Omental fat pad (tissue), 4 donors: ENCODE data around the gene KIF5C. TPM values are rescaled to one million over a fixed set of nuclear protein-coding genes. Genes with fewer than 3 reads are reported as not detected.

Source experiments
- ATAC-seq: fragments of 150-250 bp; one replicate; pipeline ENCODE4 v1.9.1; 2016; ENCODE audit warnings: mild to moderate bottlenecking, moderate library complexity; ENCODE audit not compliant: low FRiP score
- DNase-seq: peaks from one replicate; pipeline ENCODE4 v3.0.0-alpha.2; 2019; ENCODE audit warnings: low spot score
- total RNA-seq, 4 donors: library from RNA; depleted of rRNA; stranded (reverse); fragments of >200 nt; gene quantifications; one replicate each; pipeline ENCODE4 v1.1.0, GENCODE V29; 2016
- TF ChIP-seq, protein P1 (sequence below), 3 donors: fragments of 450-650 bp; IDR thresholded peaks; one replicate each; pipeline ENCODE4 v1.5.1; 2016 to 2017; ENCODE audit warnings: antibody characterized with exemption in 3 of 3, mild to moderate bottlenecking in 3 of 3, moderate library complexity in 2 of 3

Gene KIF5C
- 1 to 10 TPM in 3 of 4 donors, under 1 TPM in 1; 0.88 to 4.5 (median 2.4) TPM for total RNA-seq

DNA sequence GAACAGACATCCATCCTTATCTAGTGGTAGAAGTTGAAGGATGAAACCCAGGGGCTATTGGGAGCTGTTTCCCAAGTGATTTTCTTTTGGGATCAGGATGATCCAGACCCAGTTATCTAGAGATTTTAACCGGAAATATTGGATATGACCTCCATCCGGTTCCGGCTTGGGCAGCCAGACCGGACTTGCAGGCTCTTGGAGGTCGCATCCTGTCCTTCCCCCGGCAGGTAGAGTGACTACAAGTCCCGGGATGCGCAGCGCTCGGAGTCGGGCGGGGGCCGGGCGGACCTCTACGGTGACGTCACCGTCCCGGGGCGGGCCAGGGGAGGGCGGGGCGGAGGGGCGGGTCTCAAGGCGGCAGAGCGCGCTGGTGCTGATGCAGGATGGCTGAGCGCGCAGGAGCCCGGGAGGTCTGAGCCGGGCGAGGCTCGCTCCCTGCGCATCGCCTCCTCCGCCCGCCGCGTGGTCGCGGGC is at the start of gene KIF5C:
KIF5C (plus strand) TSS at position 360 of the 474 bp plus-strand sequence. CDS start 391 bp downstream, outside the sequence.
- peak; percentile 82 for ATAC-seq
- TF ChIP-seq, protein P1, sequence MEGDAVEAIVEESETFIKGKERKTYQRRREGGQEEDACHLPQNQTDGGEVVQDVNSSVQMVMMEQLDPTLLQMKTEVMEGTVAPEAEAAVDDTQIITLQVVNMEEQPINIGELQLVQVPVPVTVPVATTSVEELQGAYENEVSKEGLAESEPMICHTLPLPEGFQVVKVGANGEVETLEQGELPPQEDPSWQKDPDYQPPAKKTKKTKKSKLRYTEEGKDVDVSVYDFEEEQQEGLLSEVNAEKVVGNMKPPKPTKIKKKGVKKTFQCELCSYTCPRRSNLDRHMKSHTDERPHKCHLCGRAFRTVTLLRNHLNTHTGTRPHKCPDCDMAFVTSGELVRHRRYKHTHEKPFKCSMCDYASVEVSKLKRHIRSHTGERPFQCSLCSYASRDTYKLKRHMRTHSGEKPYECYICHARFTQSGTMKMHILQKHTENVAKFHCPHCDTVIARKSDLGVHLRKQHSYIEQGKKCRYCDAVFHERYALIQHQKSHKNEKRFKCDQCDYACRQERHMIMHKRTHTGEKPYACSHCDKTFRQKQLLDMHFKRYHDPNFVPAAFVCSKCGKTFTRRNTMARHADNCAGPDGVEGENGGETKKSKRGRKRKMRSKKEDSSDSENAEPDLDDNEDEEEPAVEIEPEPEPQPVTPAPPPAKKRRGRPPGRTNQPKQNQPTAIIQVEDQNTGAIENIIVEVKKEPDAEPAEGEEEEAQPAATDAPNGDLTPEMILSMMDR (IDR thresholded peaks at IDR 0.05): no peak
- DNase-seq: peak; percentile 48

DNA sequence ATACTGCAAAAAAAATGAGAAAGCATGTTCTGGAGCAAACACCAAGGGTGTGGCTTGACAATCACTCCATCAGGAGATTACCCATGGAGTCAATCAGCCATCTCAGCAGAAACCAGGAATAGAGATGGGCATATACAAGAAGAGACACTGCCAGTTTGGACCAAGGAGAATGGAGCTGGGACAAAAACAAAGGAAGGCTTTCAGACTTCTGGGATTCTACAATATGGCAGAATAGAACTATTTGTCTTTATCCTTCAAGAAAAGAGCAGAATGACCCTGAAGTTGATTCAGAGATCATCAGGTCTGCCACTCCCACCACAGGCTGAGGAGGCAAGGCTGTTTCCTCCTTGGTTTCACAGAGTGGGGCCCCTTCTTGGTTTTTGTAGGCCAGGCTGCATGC is 48.2 kb upstream of the KIF5C start:
- ATAC-seq: no peak
- TF ChIP-seq, protein P1 (IDR thresholded peaks at IDR 0.05): no peak
- DNase-seq: no peak

DNA sequence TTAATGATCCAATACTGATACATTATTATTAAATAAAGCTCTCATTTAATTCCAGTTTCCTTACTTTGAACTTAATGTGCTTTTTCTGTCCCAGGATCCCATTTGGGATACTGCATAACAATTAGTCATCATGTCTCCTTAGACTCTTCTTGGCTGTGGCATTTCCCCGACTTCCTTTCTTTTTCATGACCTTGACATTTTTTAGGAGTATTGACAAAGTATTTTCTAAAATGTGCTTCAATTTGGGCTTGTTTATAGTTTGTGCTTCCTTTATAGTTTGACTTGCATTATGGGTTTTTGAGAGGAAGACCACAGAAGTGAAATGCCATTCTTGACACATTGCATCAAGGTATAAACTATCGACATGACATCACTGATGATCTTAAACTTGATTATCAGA is 46.1 kb upstream of the KIF5C start:
- TF ChIP-seq, protein P1 (IDR thresholded peaks at IDR 0.05): no peak
- ATAC-seq (no peak), DNase-seq (no peak)

DNA sequence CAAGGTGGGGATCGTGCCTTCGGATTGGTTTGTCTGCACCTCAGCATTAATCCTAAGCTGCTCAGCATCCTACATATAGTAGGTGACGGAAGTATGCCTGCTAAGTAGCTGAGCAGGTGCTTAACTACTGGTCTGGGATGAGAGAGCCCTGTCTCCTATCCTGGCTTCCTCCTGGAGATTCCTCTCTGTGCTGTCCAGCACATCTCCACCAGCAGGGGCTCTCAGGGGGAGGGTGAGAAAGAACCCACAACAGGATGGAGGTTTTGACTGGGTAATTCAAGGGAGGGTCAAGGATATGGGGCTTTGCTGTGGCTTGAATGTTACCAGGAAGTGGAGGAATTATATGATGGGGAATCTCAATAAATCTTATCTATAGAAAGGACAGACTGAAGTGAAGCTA is 45.4 kb upstream of the KIF5C start:
- DNase-seq: no peak
- no peak for ATAC-seq
- TF ChIP-seq, protein P1 (IDR thresholded peaks at IDR 0.05): no peak

DNA sequence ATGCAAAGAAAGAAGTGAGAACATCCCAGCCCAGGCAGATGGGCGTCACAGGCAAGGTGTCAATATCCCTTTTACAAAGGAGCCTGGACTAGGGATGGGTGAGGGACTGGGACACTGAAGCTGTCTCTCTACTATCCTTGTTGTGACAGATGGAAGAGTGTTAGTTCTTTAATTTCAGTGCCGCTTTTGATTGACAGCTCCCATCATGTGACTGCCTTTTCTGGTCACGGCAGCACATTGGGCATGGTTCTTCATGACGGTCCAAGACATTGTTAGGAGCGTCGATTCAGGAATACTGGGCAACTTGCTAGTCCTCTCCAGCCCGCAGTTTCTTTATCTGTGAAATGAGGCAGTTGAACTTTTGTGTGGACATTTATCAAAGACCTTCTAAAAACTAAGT is 42.4 kb upstream of the KIF5C start:
- ATAC-seq: no peak
- no peak for DNase-seq
- TF ChIP-seq, protein P1 (IDR thresholded peaks at IDR 0.05): no peak

DNA sequence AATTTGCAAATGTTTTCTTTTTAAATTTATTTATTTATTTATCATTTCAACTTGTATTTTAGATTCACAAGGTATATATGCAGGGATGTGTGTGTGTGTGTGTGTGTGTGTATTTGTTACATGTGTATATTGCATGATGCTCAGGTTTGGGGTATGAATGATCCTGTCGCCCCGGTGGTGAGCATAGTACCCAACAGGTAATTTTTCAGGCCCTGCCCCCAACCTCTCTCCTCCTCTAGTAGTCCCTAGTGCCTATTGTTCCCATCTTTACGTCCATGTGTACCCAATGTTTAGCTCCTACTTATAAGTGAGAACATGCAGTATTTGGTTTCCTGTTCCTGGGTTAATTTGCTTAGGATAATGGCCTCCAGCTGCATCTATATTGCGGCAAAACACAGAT is 33.0 kb upstream of the KIF5C start:
- TF ChIP-seq, protein P1 (IDR thresholded peaks at IDR 0.05): no peak
- DNase-seq (no peak), ATAC-seq (no peak)

DNA sequence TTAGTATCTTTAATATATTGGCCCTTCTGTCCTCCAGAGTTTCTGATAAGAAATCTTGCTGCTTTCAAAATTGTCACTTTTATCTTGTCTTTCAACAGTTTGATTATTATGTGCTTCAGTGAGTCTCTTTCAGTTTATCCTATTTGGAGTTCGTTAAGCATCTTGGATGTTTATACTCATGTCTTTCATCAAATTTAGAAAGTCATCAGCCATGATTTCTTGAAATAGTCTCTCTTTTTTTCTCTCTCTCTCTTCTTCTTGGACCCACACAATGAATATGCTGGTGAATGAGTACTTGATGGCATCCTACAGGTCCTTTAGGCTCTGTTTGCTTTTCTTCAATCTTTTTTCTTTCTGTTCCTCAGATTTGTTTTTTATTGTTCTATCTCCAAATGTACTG is 26.9 kb upstream of the KIF5C start:
- ATAC-seq: no peak
- no peak for DNase-seq
- TF ChIP-seq, protein P1 (IDR thresholded peaks at IDR 0.05): no peak
